HEK293 (cell line): ENCODE measurements around the gene TCF20.

Source experiments
- CTCF ChIA-PET: fragments of 350-600 bp; formaldehyde crosslinking; extraction: SDS; loops from one replicate; lab custom pipeline; 2021; ENCODE audit warnings: antibody characterized with exemption; lab: Yijun Ruan, JAX
- POLR2A ChIA-PET: fragments of 300-600 bp; formaldehyde crosslinking; extraction: SDS; loops from one replicate; lab custom pipeline; 2020; ENCODE audit warnings: antibody characterized with exemption, inconsistent platforms; lab: Yijun Ruan, JAX
- H3K27ac ChIP-seq: fragments of 200-500 bp; sonication (Bioruptor generic); 2 replicates; pipeline ENCODE4 v1.5.1; 2014; ENCODE audit warnings: low read depth, low read length, control low read depth, inconsistent platforms; ENCODE audit errors: extremely low read depth
- H3K36me3 ChIP-seq, 2 experiments: fragments of 200-500 bp in 1 of 2; sonication (Bioruptor generic) in 1 of 2; 1 replicate in 1 of 2; 2 replicates in 1 of 2; pipeline ENCODE4 v1.5.1; 2014 to 2017; ENCODE audit warnings: inconsistent platforms in 2 of 2, low read length in 2 of 2; ENCODE audit not compliant: control insufficient read depth in 2 of 2, insufficient read depth in 1 of 2
- H3K4me1 ChIP-seq: fragments of 200-500 bp; sonication (Bioruptor generic); 2 replicates; pipeline ENCODE4 v1.5.1; 2014; ENCODE audit warnings: mild to moderate bottlenecking, low read length, inconsistent platforms; ENCODE audit not compliant: control insufficient read depth, insufficient read depth
- H3K4me3 ChIP-seq: 2 replicates; pipeline ENCODE4 v1.5.1; 2011; ENCODE audit warnings: low read depth, mild to moderate bottlenecking, control low read depth, low read length, moderate library complexity
- H3K9me3 ChIP-seq: fragments of 200-500 bp; sonication (Bioruptor generic); 2 replicates; pipeline ENCODE4 v1.5.1; 2014; ENCODE audit warnings: low read depth, low read length, inconsistent platforms; ENCODE audit not compliant: control insufficient read depth, insufficient read depth
- BCL11A ChIP-seq: fragments of 450-650 bp; formaldehyde crosslinking; IDR thresholded peaks from 2 replicates; pipeline ENCODE4 v1.5.1; 2016; ENCODE audit warnings: low read depth, missing biosample characterization, missing genetic modification characterization
- EGR2 ChIP-seq: fragments of 450-650 bp; formaldehyde crosslinking; IDR thresholded peaks from 2 replicates; pipeline ENCODE4 v1.5.1; 2016; ENCODE audit warnings: low read depth, missing biosample characterization, missing genetic modification characterization
- GLIS1 ChIP-seq: fragments of 450-650 bp; formaldehyde crosslinking; IDR thresholded peaks from 2 replicates; pipeline ENCODE4 v1.5.1; 2016; ENCODE audit warnings: missing biosample characterization, missing genetic modification characterization
- GLIS2 ChIP-seq: fragments of 450-650 bp; formaldehyde crosslinking; IDR thresholded peaks from 2 replicates; pipeline ENCODE4 v1.5.1; 2016; ENCODE audit warnings: missing biosample characterization, missing genetic modification characterization
- KLF17 ChIP-seq: fragments of 450-650 bp; formaldehyde crosslinking; IDR thresholded peaks from 2 replicates; pipeline ENCODE4 v1.5.1; 2016; ENCODE audit warnings: missing biosample characterization, missing genetic modification characterization
- MEIS1 ChIP-seq: sonication (generic); formaldehyde crosslinking; IDR thresholded peaks from 2 replicates; pipeline ENCODE4 v1.8.1; 2022; ENCODE audit warnings: missing genetic modification reagents, mild to moderate bottlenecking, borderline replicate concordance
- PATZ1 ChIP-seq: fragments of 450-650 bp; formaldehyde crosslinking; IDR thresholded peaks from 2 replicates; pipeline ENCODE4 v1.5.1; 2016; ENCODE audit warnings: missing biosample characterization, missing genetic modification characterization
- PRDM1 ChIP-seq: fragments of 450-650 bp; formaldehyde crosslinking; IDR thresholded peaks from 2 replicates; pipeline ENCODE4; 2016; ENCODE audit warnings: missing biosample characterization, missing genetic modification characterization
- SCRT1 ChIP-seq: fragments of 450-650 bp; formaldehyde crosslinking; IDR thresholded peaks from 2 replicates; pipeline ENCODE4 v1.5.1; 2016; ENCODE audit warnings: missing biosample characterization, missing genetic modification characterization, borderline replicate concordance
- SCRT2 ChIP-seq: fragments of 450-650 bp; formaldehyde crosslinking; IDR thresholded peaks from 2 replicates; pipeline ENCODE4 v1.5.1; 2016; ENCODE audit warnings: missing biosample characterization, missing genetic modification characterization
- SP3 ChIP-seq: fragments of 450-650 bp; formaldehyde crosslinking; IDR thresholded peaks from 2 replicates; pipeline ENCODE4 v1.5.1; 2016; ENCODE audit warnings: missing biosample characterization, missing genetic modification characterization
- TCF7L2 ChIP-seq: IDR thresholded peaks from 2 replicates; pipeline ENCODE4 v1.6.1; 2011; ENCODE audit warnings: low read depth, mild to moderate bottlenecking, inconsistent platforms, low read length, moderate library complexity, borderline replicate concordance
- ZBTB8A ChIP-seq: fragments of 450-650 bp; formaldehyde crosslinking; IDR thresholded peaks from 2 replicates; pipeline ENCODE4 v1.5.1; 2016; ENCODE audit warnings: missing biosample characterization, missing genetic modification characterization
- ZEB2 ChIP-seq: fragments of 450-650 bp; formaldehyde crosslinking; IDR thresholded peaks from 2 replicates; pipeline ENCODE4 v1.5.1; 2016; ENCODE audit warnings: missing biosample characterization, missing genetic modification characterization
- ZNF133 ChIP-seq: fragments of 450-650 bp; formaldehyde crosslinking; IDR thresholded peaks from 2 replicates; pipeline ENCODE4 v1.5.1; 2016; ENCODE audit warnings: missing biosample characterization, missing genetic modification characterization
- ZNF2 ChIP-seq: fragments of 450-650 bp; formaldehyde crosslinking; IDR thresholded peaks from 2 replicates; pipeline ENCODE4 v1.5.1; 2016; ENCODE audit warnings: missing biosample characterization, missing genetic modification characterization
- ZNF280D ChIP-seq: fragments of 450-650 bp; formaldehyde crosslinking; IDR thresholded peaks from 2 replicates; pipeline ENCODE4 v1.5.1; 2016; ENCODE audit warnings: missing biosample characterization, missing genetic modification characterization
- ZNF341 ChIP-seq: fragments of 450-650 bp; formaldehyde crosslinking; IDR thresholded peaks from 2 replicates; pipeline ENCODE4; 2016; ENCODE audit warnings: low read depth, missing biosample characterization, missing genetic modification characterization
- ZNF354C ChIP-seq: fragments of 450-650 bp; formaldehyde crosslinking; IDR thresholded peaks from 2 replicates; pipeline ENCODE4 v1.5.1; 2016; ENCODE audit warnings: missing biosample characterization, missing genetic modification characterization, low read depth, borderline replicate concordance
- ZNF768 ChIP-seq: fragments of 450-650 bp; formaldehyde crosslinking; IDR thresholded peaks from 2 replicates; pipeline ENCODE4 v1.5.1; 2018; ENCODE audit warnings: missing biosample characterization, mild to moderate bottlenecking, missing genetic modification characterization
- ZNF830 ChIP-seq: fragments of 450-650 bp; IDR thresholded peaks from 2 replicates; pipeline ENCODE4 v1.5.0; 2018; ENCODE audit warnings: missing biosample characterization, missing genetic modification characterization, low read depth, mild to moderate bottlenecking, moderate library complexity
- ZSCAN23 ChIP-seq: fragments of 450-650 bp; formaldehyde crosslinking; IDR thresholded peaks from 2 replicates; pipeline ENCODE4 v1.5.1; 2016; ENCODE audit warnings: missing biosample characterization, missing genetic modification characterization
- ZSCAN30 ChIP-seq: fragments of 450-650 bp; IDR thresholded peaks from 2 replicates; pipeline ENCODE4 v1.5.1; 2018; ENCODE audit warnings: missing biosample characterization, mild to moderate bottlenecking, missing genetic modification characterization, moderate library complexity

Gene TCF20

GRCh38 chr22:42306010-42306409 lies 35.6 kb upstream of the TCF20 start:
- ChIA-PET CTCF (no interaction called here), POLR2A (interaction anchor here (0.6 kb wide), 1 partner anchor 89 kb away, joined by 3 read pairs; no protein-coding TSS in a partner anchor)
- Histone ChIP-seq H3K4me1 (no peaks in the 10 kb centered on the region), H3K27ac (no peak overlapping the region), H3K36me3 (no peaks in the 10 kb centered on the region), H3K9me3 (no peaks in the 10 kb centered on the region), H3K4me3 (no peak overlapping the region)
- TF ChIP-seq PRDM1 (tag by site-specific recombination) (0 out of 2 replicates have a peak, but pooled peaks have one; percentile 11), ZNF830 (no peak)

GRCh38 chr22:42304324-42304790 lies 33.9 kb upstream of the TCF20 start:
- ChIA-PET POLR2A (interaction anchor here (0.6 to 1.5 kb wide), 2 partner anchors 8 to 16 kb away, joined by 3 to 9 read pairs; no protein-coding TSS in a partner anchor), CTCF (interaction anchor here (0.6 to 2.4 kb wide), 5 partner anchors 9 to 87 kb away, joined by 3 to 13 read pairs (median 5); no protein-coding TSS in a partner anchor)
- TF ChIP-seq ZNF280D (tag by site-specific recombination) (no peak), ZNF2 (tag by site-specific recombination) (no peak), ZEB2 (tag by site-specific recombination) (0 out of 2 replicates have a peak, but pooled peaks have one; percentile 10), ZSCAN30 (no peak), GLIS2 (peak; percentile 37; the same call in 1 of the 2 replicates), SCRT1 (tag by site-specific recombination) (0 out of 2 replicates have a peak, but pooled peaks have one; percentile 56), ZNF133 (tag by site-specific recombination) (peak; percentile 90), SCRT2 (tag by site-specific recombination) (peak; percentile 89), TCF7L2 (peak; percentile 37; the same call in 1 of the 2 replicates), GLIS1 (tag by site-specific recombination) (no peak)
- H3K4me1 ChIP-seq = peaks cover 5% of the 10 kb centered on the region
- H3K36me3 ChIP-seq = no peaks in the 10 kb centered on the region
- H3K9me3 ChIP-seq = no peaks in the 10 kb centered on the region
- no peak overlapping the region for H3K4me3 ChIP-seq
- no peak overlapping the region for H3K27ac ChIP-seq

GRCh38 chr22:42303396-42304323 lies 33.2 kb upstream of the TCF20 start:
- Histone ChIP-seq H3K36me3 (no peaks in the 10 kb centered on the region), H3K4me1 (peaks cover 5% of the 10 kb centered on the region), H3K4me3 (no peak overlapping the region), H3K27ac (no peak overlapping the region), H3K9me3 (no peaks in the 10 kb centered on the region)
- ChIA-PET CTCF (interaction anchor here (0.6 to 2.4 kb wide), 3 partner anchors 9 to 87 kb away, joined by 3 to 13 read pairs (median 5); no protein-coding TSS in a partner anchor), POLR2A (interaction anchor here (0.6 to 1.5 kb wide), 3 partner anchors 8 to 56 kb away, joined by 3 to 9 read pairs (median 5); no protein-coding TSS in a partner anchor)
- no peak for TF ChIP-seq ZSCAN23 (tag by site-specific recombination)
- TF ChIP-seq SP3 (tag by site-specific recombination) = no peak
- no peak for TF ChIP-seq ZNF354C (tag by site-specific recombination)
- TF ChIP-seq PATZ1 (tag by site-specific recombination) = peak; percentile 35; the same call in 1 of the 2 replicates
- no peak for TF ChIP-seq ZNF768 (tag by site-specific recombination)
- TF ChIP-seq ZNF341 (tag by site-specific recombination) = peak; percentile 91
- TF ChIP-seq BCL11A (tag by site-specific recombination) = no peak
- no peak for TF ChIP-seq MEIS1
- 0 out of 2 replicates have a peak, but pooled peaks have one; percentile 29 for TF ChIP-seq ZBTB8A (tag by site-specific recombination)
- TF ChIP-seq KLF17 = peak; percentile 80
- peak; percentile 10; the same call in 1 of the 2 replicates for TF ChIP-seq EGR2
